ENCODE results near the gene FAM111B. TPM values are rescaled to one million over a fixed set of nuclear protein-coding genes. Genes with fewer than 3 reads are reported as not detected.
A peak's percentile ranks its signal among the peaks of the same experiment; 100 is the strongest.

Gene FAM111B
- total RNA-seq, 3 donors from 2014 or later = 6.4 to 9.9 (median 9.5) TPM

DNA sequence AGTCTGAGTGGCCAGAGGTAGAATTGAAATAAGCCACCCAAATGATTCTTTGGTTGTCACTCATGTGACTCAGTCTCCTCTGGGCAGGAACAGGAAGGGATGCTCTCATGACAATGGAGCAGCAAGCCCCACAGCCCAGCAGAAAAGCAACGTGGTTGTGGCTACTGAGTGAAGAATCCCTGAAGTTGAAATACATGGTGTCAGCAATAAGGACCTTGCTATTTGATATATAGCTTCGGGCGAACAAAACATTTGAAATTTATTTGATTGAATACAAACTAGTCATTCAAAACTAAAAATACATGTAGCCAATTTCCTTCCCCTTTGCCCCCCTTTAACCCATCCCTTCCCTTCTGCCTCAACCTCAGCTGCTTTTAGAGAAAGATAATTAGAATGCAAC is 50.4 kb downstream of the FAM111B start:
- Mint-ChIP-seq H3K4me3 (no peak overlapping the region), H3K36me3 (ENCODE audit: insufficient read depth) (peaks cover 3% of the 10 kb centered on the region), H3K27me3 (ENCODE audit: low read depth) (peaks cover 10% of the 10 kb centered on the region), H3K9me3 (no peaks in the 10 kb centered on the region), H3K4me1 (ENCODE audit: low read depth) (peaks cover 13% of the 10 kb centered on the region)
- DNase-seq = no peak
- ATAC-seq = no peak

DNA sequence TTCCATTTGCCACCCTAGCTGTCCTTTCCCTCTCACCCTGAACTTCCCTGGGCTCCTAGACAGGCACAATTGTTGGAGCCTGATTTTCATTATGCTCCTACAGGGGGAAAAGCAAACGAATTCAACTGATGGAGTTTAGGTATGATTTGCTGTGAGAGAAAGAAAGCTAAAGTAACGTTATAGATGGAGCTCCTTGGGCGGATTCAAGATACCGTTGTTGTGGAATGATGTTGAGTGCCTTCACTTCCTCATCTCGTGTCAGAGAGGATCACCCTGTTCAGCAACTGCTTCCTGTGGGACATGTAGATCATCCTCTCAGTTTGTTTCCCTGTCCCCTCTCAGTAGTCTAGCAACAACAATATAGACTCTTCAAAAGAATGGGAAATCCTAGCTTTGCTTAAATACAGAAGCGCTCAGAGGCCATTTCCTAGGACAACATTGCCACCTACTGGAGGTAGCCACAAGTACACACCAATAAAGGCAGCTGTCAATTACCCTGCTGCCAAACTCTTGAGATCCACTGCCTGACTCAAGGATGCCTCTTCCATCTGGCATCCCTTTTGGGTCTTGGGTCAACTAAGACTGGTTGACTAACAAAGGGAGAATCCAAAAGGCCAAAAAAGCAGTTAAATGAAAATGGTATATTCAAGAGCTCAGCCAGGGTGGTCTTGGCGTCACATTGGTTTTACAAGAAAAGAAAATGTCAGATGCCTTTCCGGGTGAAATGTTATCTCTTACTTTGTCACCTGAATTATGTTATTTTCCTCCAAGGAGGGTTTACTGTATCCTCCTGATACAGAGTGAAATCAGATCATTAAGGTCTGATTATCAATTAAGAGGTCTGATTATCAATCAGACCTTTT is 51.4 kb downstream of the FAM111B start:
- DNase-seq (peak; percentile 49), ATAC-seq (peak; percentile 94 to 98)
- H3K27me3 Mint-ChIP-seq (ENCODE audit: low read depth) = peaks cover 18% of the 10 kb centered on the region
- H3K36me3 Mint-ChIP-seq (ENCODE audit: insufficient read depth) = no peaks in the 10 kb centered on the region
- peaks cover 5% of the 10 kb centered on the region for H3K4me1 Mint-ChIP-seq (ENCODE audit: low read depth)
- no peak overlapping the region for H3K4me3 Mint-ChIP-seq
- no peaks in the 10 kb centered on the region for H3K9me3 Mint-ChIP-seq

DNA sequence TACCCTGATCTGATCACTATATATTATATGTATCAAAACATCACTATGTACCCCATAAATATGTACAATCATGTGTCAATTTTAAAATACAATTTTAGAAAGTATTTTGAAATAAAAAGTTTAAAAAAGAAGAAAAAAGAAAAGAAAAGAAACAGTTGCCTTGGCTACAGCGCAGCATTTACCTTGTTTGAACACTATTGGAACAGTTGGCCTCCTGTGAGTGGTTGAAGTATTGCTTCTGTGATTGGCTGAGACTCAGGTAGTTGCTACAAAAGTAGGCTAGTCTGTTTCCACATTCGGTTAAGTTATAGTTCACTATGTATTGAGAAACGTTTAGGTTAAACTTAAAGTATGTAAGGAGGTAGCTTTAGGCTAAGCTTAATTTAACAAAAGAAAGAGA is 57.0 kb downstream of the FAM111B start:
- H3K27me3 Mint-ChIP-seq (ENCODE audit: low read depth) = peaks cover 30% of the 10 kb centered on the region
- ATAC-seq (no peak), DNase-seq (no peak)
- no peak overlapping the region for H3K4me3 Mint-ChIP-seq
- H3K36me3 Mint-ChIP-seq (ENCODE audit: insufficient read depth) = no peaks in the 10 kb centered on the region
- H3K4me1 Mint-ChIP-seq (ENCODE audit: low read depth) = no peaks in the 10 kb centered on the region
- no peaks in the 10 kb centered on the region for H3K9me3 Mint-ChIP-seq

DNA sequence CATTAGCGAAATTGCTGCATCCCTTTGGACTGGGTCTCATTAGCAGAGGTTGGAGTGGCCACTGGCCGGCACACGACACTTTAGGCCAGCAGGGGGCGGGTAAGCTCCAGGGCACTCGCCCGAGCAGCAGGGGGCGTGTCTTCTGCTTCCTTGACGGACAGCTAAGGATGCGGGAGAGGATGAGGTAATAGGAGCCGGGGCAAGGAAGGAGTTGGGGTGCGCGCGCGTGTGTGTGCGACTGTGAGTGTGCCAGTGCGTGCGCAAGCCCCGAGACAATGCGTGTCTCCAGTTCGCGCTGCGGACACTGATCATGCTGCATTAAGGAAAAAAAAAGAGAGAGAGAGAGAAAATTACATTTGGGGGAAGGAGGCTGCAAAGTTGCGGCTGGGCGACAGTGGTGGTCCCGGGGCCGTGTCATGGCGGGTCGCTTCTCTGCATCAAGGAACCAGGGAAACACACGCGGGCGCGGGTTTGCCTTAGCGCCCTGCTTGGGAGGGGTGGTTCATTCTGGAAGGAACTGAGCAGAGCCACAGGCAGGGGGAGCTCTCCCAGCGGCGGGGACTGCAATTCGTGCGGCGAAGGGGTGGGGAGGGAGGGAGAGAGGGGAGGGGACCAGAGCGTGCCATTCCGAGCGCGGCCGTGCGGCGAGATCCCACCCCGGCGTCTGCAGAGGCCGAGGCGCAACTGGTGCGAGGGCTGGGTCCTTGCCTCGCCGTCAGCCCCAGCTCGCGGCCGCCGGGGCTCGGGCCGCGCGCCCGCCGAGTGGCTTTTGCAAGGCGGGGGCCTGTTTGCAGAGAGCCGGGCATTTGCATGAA is 64.7 kb downstream of the FAM111B start, which contains the start of gene DTX4:
DTX4 (plus strand) TSS at position 625 of the 815 bp plus-strand sequence. CDS start 464 bp downstream, outside the sequence.
- Mint-ChIP-seq H3K4me1 (ENCODE audit: low read depth) (peaks cover 12% of the 10 kb centered on the region), H3K27me3 (ENCODE audit: low read depth) (peaks cover 8% of the 10 kb centered on the region), H3K4me3 (peak within 1 kb of the TSS; percentile 80), H3K36me3 (ENCODE audit: insufficient read depth) (no peaks in the 10 kb centered on the region), H3K9me3 (no peaks in the 10 kb centered on the region)
- DNase-seq (peak; percentile 85), ATAC-seq (peak; percentile 87 to 92)

DNA sequence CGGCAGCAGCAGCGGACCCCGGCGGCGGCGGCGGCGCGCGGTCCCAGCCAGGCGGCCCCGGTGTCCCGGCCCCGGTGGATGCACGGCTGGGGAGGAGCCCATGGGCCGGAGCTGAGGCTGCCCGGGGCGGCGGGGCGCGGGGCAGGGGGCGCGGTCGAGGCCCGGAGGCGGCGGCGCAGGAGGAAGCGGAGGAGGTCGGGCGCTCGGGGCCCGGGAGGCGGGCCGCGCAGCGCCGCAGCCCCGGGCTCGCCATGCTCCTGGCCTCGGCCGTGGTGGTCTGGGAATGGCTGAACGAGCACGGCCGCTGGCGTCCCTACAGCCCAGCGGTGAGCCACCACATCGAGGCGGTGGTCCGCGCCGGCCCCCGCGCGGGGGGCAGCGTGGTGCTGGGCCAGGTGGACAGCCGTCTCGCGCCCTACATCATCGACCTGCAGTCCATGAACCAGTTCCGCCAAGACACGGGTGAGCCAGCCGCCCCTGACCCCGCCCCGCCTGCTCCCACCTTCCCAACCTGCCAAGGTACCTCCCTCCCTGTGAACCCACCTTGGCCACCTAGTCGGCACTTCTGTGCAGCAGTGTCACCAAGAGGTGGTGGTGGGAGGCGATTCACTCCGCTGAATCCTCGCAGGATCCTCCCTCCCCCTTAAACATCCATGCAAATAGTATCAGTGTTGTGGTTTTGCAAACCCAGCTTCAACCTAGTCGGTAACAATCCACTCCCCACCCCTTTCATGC is 65.5 kb downstream of the FAM111B start:
- peak; percentile 29 to 47 for ATAC-seq
- Mint-ChIP-seq H3K4me1 (ENCODE audit: low read depth) (peaks cover 12% of the 10 kb centered on the region), H3K27me3 (ENCODE audit: low read depth) (peaks cover 8% of the 10 kb centered on the region), H3K9me3 (no peaks in the 10 kb centered on the region), H3K4me3 (peak overlapping the region; percentile 80), H3K36me3 (ENCODE audit: insufficient read depth) (no peaks in the 10 kb centered on the region)
- DNase-seq = peak; percentile 10

DNA sequence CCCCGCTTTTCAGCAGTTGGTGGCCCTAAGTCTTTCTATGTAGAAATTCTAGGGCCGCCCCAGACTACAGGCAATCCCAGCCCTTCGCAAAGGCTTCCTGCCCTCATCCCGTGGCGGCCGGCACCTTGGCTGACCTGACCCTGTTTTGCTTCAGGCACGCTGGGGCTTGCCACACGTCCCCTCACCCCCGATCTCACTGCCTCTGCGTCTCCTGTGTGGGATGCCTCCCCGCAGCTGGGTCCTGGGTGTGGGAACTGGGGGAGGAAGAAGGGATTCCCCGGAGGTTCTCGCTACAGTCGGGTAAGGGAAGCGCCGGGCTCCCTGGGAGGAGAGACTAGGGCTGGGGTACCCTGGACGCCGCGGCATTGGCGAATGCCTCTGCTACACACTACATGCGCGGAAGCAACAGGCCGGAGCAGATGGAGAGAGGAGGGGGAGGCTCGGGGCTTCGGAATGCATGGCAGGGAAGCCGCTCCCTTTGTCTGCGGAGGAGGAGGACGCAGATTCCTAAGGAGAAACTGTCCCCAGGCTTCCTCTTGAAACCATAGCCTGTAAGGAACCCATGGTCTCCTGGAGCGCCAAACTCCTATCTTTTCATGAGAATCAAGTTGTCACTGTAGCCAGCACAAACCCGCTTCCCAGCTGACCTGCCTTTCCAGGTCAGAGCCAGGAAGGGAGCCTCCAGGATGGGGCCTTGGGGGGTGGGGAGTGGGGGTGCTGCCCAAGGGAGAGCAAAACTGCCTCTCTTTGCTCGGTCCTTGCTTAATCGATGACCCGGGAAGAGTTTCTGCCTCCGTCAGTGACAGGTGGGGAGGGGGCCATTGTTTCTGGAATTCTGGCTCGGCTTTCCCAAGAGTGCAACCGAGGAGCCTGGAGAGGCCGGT is 66.3 kb downstream of the FAM111B start:
- no peaks in the 10 kb centered on the region for H3K36me3 Mint-ChIP-seq (ENCODE audit: insufficient read depth)
- peaks cover 12% of the 10 kb centered on the region for H3K4me1 Mint-ChIP-seq (ENCODE audit: low read depth)
- peak overlapping the region; percentile 80 for H3K4me3 Mint-ChIP-seq
- H3K27me3 Mint-ChIP-seq (ENCODE audit: low read depth) = peaks cover 9% of the 10 kb centered on the region
- DNase-seq = no peak
- ATAC-seq = peak in 1 of 2 donors; percentile 0
- no peaks in the 10 kb centered on the region for H3K9me3 Mint-ChIP-seq

DNA sequence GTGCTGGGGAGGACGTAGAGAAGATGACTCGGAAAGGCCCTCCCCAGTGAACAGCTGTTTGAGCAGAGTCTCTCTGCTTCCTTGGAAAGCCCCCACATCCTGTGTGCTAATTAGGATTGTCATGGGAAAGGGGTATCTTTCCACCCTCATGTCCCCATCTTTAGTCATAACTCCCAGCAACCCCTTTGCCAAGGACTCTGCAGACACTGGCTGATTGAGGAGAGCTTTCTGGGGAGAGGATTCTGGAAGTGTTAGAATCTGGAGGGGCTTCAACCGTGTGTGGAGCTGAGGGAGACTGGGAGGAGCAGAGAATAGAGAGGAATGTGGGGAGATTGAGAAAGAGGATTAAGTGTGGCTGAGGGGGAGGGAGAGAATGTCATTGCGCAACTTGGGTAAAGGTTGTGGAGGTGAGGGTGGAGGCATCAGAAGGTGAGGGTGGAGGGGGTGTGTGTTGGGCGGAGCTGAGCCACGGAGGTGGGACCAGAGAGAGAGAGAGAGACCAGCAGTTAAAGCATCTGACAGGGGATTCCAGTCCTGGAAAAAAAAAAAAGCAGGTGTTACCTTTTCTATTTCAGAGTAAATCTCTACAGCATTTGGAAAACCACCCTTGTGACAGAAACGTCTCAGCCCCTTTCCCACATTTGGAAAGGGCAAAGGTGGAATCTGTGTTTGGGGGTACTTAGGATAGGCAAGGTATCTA is 67.1 kb downstream of the FAM111B start:
- Mint-ChIP-seq H3K4me1 (ENCODE audit: low read depth) (peaks cover 12% of the 10 kb centered on the region), H3K27me3 (ENCODE audit: low read depth) (peaks cover 9% of the 10 kb centered on the region), H3K36me3 (ENCODE audit: insufficient read depth) (no peaks in the 10 kb centered on the region), H3K4me3 (peak overlapping the region; percentile 26), H3K9me3 (no peaks in the 10 kb centered on the region)
- ATAC-seq = no peak
- no peak for DNase-seq

DNA sequence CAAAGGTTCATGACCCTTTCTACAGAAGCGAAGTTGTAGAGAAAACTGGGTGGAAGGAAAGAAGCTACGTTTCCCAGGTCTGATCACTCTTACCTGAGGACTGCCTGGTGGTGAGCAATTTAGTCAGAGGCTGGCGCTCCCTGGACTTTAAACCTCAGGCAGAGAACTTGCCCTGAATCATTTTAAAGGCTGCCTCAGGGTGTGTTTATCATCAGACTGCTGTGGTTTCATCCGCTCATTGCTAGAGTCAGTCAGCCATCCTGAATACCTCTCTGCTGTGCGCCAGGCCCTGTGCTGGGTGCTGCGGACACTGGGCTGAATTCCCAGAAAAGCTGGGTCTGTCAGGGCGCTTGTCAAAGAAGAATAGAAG is 67.6 kb downstream of the FAM111B start:
- Mint-ChIP-seq H3K27me3 (ENCODE audit: low read depth) (peaks cover 9% of the 10 kb centered on the region), H3K36me3 (ENCODE audit: insufficient read depth) (no peaks in the 10 kb centered on the region), H3K9me3 (no peaks in the 10 kb centered on the region), H3K4me3 (no peak overlapping the region), H3K4me1 (ENCODE audit: low read depth) (peaks cover 12% of the 10 kb centered on the region)
- ATAC-seq = no peak
- DNase-seq = no peak

DNA sequence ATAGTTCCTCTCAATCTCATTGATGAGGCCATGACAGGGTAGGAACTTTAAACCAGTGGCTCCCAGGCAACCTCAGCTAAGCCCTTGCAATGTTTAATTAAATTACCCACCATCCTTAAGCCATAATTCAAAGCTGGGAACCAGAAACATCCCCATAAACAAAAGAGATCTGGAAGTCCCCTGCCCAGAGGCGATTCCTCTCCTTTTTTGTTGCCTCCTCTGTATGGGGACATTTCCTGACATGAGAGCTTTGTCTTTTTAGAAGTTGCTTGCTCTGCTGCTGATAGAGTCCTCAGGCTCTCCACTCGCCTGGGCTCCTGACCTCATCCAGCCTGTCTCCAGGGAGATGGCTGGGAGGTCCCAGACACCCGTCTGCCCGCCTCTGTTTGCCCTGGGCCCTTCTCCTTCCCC is 68.1 kb downstream of the FAM111B start:
- Mint-ChIP-seq H3K27me3 (ENCODE audit: low read depth) (peaks cover 9% of the 10 kb centered on the region), H3K4me3 (no peak overlapping the region), H3K4me1 (ENCODE audit: low read depth) (peaks cover 12% of the 10 kb centered on the region), H3K9me3 (no peaks in the 10 kb centered on the region), H3K36me3 (ENCODE audit: insufficient read depth) (no peaks in the 10 kb centered on the region)
- ATAC-seq = no peak
- no peak for DNase-seq

DNA sequence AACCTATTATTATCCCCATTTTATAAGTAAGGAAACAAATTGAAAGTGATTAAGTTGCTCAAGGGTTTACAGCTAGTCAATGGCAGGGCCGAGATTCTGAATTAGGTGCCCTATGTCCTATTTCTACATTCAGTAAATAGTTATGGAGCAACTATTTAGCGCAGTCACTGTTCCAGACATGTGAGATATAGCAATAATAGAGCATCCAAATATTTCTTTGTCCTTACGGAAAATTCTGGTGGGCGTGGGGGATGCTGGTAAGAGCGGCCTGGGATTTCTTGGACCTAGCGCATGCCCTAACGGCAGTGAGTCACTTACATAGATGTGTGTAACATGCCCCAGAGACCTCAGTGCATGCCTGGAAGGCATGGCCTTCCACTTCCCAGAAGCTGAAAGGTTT is 69.3 kb downstream of the FAM111B start:
- H3K4me3 Mint-ChIP-seq = no peak overlapping the region
- H3K27me3 Mint-ChIP-seq (ENCODE audit: low read depth) = peaks cover 9% of the 10 kb centered on the region
- H3K4me1 Mint-ChIP-seq (ENCODE audit: low read depth) = peaks cover 12% of the 10 kb centered on the region
- DNase-seq (no peak), ATAC-seq (no peak)
- no peaks in the 10 kb centered on the region for H3K36me3 Mint-ChIP-seq (ENCODE audit: insufficient read depth)
- H3K9me3 Mint-ChIP-seq = no peaks in the 10 kb centered on the region
